ENCODE data around the gene DENND1A. TPM values are rescaled to one million over a fixed set of nuclear protein-coding genes. Genes with fewer than 3 reads are reported as not detected.

DENND1A gene
- total and polyA plus RNA-seq, 4 donors: 7.9 to 22.0 (median 13.9) TPM

DNA sequence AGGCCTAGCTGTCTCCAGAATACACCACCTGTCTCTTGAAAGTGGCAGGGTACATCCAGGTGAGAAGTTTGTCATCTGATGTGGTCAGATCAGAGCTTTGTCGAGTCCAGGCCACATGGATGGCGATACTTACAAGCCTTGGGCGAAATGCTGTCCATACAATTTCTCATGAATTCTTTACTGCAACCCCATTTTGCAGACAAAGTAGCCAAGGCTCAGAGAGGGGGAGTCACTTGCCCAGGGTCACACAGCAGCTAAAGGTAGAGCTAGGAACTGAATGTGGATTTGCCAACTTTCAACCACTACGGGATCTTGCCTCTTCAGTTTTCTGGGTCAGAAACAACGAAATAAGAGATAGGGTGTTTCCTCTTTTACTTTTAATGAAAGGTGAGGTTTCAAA lies 538.7 kb downstream of the DENND1A start:
- Histone ChIP-seq H3K4me1 (ENCODE audit: control insufficient read depth in 4 of 4, insufficient read depth in 4 of 4, low read length in 3 of 4) (no peaks in the 10 kb centered on the region), H3K27me3 (ENCODE audit: control insufficient read depth in 4 of 4, insufficient read depth in 4 of 4, low read length in 3 of 4) (no peaks in the 10 kb centered on the region), H3K36me3 (ENCODE audit: control insufficient read depth in 4 of 4, insufficient read depth in 3 of 4, low read depth in 1 of 4, low read length in 3 of 4) (no peaks in the 10 kb centered on the region), H3K4me3 (ENCODE audit: low read depth in 1 of 3, low read length in 3 of 3) (no peak overlapping the region), H3K9me3 (ENCODE audit: control insufficient read depth in 4 of 4, low read length in 3 of 4) (no peaks in the 10 kb centered on the region), H3K27ac (ENCODE audit: low read depth in 1 of 2, low read length in 2 of 2) (no peak overlapping the region), H3K9ac (ENCODE audit: low read depth in 1 of 2, low read length in 2 of 2) (no peak overlapping the region)
- no peak for TF ChIP-seq HNF4G (IDR thresholded peaks at IDR 0.05)
- TF ChIP-seq, protein P1, sequence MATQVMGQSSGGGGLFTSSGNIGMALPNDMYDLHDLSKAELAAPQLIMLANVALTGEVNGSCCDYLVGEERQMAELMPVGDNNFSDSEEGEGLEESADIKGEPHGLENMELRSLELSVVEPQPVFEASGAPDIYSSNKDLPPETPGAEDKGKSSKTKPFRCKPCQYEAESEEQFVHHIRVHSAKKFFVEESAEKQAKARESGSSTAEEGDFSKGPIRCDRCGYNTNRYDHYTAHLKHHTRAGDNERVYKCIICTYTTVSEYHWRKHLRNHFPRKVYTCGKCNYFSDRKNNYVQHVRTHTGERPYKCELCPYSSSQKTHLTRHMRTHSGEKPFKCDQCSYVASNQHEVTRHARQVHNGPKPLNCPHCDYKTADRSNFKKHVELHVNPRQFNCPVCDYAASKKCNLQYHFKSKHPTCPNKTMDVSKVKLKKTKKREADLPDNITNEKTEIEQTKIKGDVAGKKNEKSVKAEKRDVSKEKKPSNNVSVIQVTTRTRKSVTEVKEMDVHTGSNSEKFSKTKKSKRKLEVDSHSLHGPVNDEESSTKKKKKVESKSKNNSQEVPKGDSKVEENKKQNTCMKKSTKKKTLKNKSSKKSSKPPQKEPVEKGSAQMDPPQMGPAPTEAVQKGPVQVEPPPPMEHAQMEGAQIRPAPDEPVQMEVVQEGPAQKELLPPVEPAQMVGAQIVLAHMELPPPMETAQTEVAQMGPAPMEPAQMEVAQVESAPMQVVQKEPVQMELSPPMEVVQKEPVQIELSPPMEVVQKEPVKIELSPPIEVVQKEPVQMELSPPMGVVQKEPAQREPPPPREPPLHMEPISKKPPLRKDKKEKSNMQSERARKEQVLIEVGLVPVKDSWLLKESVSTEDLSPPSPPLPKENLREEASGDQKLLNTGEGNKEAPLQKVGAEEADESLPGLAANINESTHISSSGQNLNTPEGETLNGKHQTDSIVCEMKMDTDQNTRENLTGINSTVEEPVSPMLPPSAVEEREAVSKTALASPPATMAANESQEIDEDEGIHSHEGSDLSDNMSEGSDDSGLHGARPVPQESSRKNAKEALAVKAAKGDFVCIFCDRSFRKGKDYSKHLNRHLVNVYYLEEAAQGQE (IDR thresholded peaks at IDR 0.05): no peak
- no peak for TF ChIP-seq TAF1 (conservative IDR thresholded peaks at IDR 0.05)
- TF ChIP-seq SP1 (IDR thresholded peaks at IDR 0.05): no peak
- TF ChIP-seq, protein P2, sequence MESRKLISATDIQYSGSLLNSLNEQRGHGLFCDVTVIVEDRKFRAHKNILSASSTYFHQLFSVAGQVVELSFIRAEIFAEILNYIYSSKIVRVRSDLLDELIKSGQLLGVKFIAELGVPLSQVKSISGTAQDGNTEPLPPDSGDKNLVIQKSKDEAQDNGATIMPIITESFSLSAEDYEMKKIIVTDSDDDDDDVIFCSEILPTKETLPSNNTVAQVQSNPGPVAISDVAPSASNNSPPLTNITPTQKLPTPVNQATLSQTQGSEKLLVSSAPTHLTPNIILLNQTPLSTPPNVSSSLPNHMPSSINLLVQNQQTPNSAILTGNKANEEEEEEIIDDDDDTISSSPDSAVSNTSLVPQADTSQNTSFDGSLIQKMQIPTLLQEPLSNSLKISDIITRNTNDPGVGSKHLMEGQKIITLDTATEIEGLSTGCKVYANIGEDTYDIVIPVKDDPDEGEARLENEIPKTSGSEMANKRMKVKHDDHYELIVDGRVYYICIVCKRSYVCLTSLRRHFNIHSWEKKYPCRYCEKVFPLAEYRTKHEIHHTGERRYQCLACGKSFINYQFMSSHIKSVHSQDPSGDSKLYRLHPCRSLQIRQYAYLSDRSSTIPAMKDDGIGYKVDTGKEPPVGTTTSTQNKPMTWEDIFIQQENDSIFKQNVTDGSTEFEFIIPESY (IDR thresholded peaks at IDR 0.05): no peak
- no peak for TF ChIP-seq FOXA2 (IDR thresholded peaks at IDR 0.05)
- no peak for TF ChIP-seq FOXA1 (IDR thresholded peaks at IDR 0.05)
- no peak for TF ChIP-seq GABPA (IDR thresholded peaks at IDR 0.05 in 1 of 2, conservative IDR thresholded peaks at IDR 0.05 in 1 of 2)
- no peak for TF ChIP-seq MAX (IDR thresholded peaks at IDR 0.05)
- TF ChIP-seq ATF3 (IDR thresholded peaks at IDR 0.05): no peak
- TF ChIP-seq JUND (IDR thresholded peaks at IDR 0.05): no peak
- no peak for TF ChIP-seq YY1 (IDR thresholded peaks at IDR 0.05)
- TF ChIP-seq HNF4A (conservative IDR thresholded peaks at IDR 0.05): no peak
- TF ChIP-seq EGR1 (IDR thresholded peaks at IDR 0.05; ENCODE audit: low read depth in 2 of 2): no peak
- TF ChIP-seq RXRA (IDR thresholded peaks at IDR 0.05): no peak
- no peak for TF ChIP-seq NR2F2 (IDR thresholded peaks at IDR 0.05)
- TF ChIP-seq RAD21 (IDR thresholded peaks at IDR 0.05): no peak
- TF ChIP-seq CTCF (IDR thresholded peaks at IDR 0.05; ENCODE audit: low read depth, low read length, missing input control): no peak
- DNase-seq (ENCODE audit: low spot score): no peak
- 93% methylated on average over 5 of the region's 5 CpGs for WGBS
